Endothelial cell of umbilical vein (primary cell): ENCODE results near the gene LACTBL1. TPM values are rescaled to one million over a fixed set of nuclear protein-coding genes. Genes with fewer than 3 reads are reported as not detected.

Source experiments
- BruUV-seq: library from RNA; stranded (reverse); fragments of 400-500 nt; replicated peaks from 2 replicates; lab custom pipeline; 2021; lab: Mats Ljungman, UMichigan
- CTCF ChIA-PET: fragments of 300-600, 350-600 bp; sonication (Branson Sonifier 250); formaldehyde crosslinking; loops from one replicate; lab custom pipeline; 2021; ENCODE audit warnings: antibody characterized with exemption, inconsistent platforms; lab: Charles Lee
- POLR2A ChIA-PET: fragments of 300-600, 350-600 bp; sonication (Branson Sonifier 250); formaldehyde crosslinking; loops from one replicate; lab custom pipeline; 2021; ENCODE audit warnings: antibody characterized with exemption, inconsistent platforms; lab: Charles Lee
- DNase-seq: peaks from one replicate; pipeline ENCODE4 v3.0.0-alpha.2; 2011; ENCODE audit warnings: low read depth, low spot score
- FAIRE-seq: peaks from 2 replicates; lab custom pipeline; 2011; peaks lifted over from hg19 to GRCh38; lab: Jason Lieb, UNC
- H2AFZ ChIP-seq: 2 replicates; pipeline ENCODE4 v1.6.0; 2012; ENCODE audit warnings: low read depth, low read length, control low read depth, inconsistent platforms
- H3K27ac ChIP-seq: 2 replicates; pipeline ENCODE4 v1.5.1; 2011; ENCODE audit warnings: low read depth, mild to moderate bottlenecking, control low read depth, low read length, moderate library complexity; ENCODE audit not compliant: insufficient read depth
- H3K27me3 ChIP-seq, 2 experiments: 2 replicates each; pipeline versions ENCODE4 v1.6.0 to v1.6.1; 2011; ENCODE audit warnings: low read length in 2 of 2, mixed read lengths in 1 of 2; ENCODE audit not compliant: control insufficient read depth in 2 of 2, insufficient read depth in 2 of 2
- H3K36me3 ChIP-seq, 2 experiments: 2 replicates in 1 of 2; 3 replicates in 1 of 2; pipeline ENCODE4 v1.5.1; 2011; ENCODE audit warnings: low read length in 2 of 2, mild to moderate bottlenecking in 1 of 2, moderate library complexity in 1 of 2; ENCODE audit not compliant: control insufficient read depth in 2 of 2, insufficient read depth in 2 of 2; ENCODE audit errors: extremely low read depth in 1 of 2
- H3K4me1 ChIP-seq: 3 replicates; pipeline ENCODE4 v1.5.1; 2011; ENCODE audit warnings: mild to moderate bottlenecking, low read length; ENCODE audit not compliant: control insufficient read depth, insufficient read depth; ENCODE audit errors: extremely low read depth
- H3K4me2 ChIP-seq: 2 replicates; pipeline ENCODE4 v1.6.1; 2011; ENCODE audit warnings: low read length, control low read depth, mixed read lengths; ENCODE audit not compliant: insufficient read depth
- H3K4me3 ChIP-seq, 3 experiments: fragments of 200-600 bp in 1 of 3; sonication (generic), shearing (Covaris generic) in 1 of 3; replicated peaks in 1 of 3; 2 replicates each; pipeline ENCODE4 v1.5.1; 2011 to 2016; ENCODE audit warnings: control low read depth in 3 of 3, low read length in 3 of 3, mild to moderate bottlenecking in 2 of 3, inconsistent platforms in 1 of 3, low read depth in 1 of 3, moderate library complexity in 1 of 3; ENCODE audit not compliant: insufficient read depth in 1 of 3
- H3K79me2 ChIP-seq: 2 replicates; pipeline ENCODE4 v1.6.0; 2012; ENCODE audit warnings: low read length, inconsistent platforms; ENCODE audit not compliant: control insufficient read depth, insufficient read depth
- H3K9ac ChIP-seq: replicated peaks from 2 replicates; pipeline ENCODE3; 2011; ENCODE audit warnings: low read length, control low read depth; ENCODE audit not compliant: insufficient read depth; ENCODE audit errors: extremely low read depth
- H3K9me1 ChIP-seq: replicated peaks from 3 replicates; pipeline ENCODE4 v1.6.0; 2011; ENCODE audit warnings: mild to moderate bottlenecking, low read length; ENCODE audit not compliant: control insufficient read depth, insufficient read depth; ENCODE audit errors: extremely low read depth
- H3K9me3 ChIP-seq: replicated peaks from 2 replicates; pipeline ENCODE4 v1.5.1; 2012; ENCODE audit warnings: low read length, inconsistent platforms; ENCODE audit not compliant: control insufficient read depth, insufficient read depth
- H4K20me1 ChIP-seq: replicated peaks from 2 replicates; pipeline ENCODE3; 2011; ENCODE audit warnings: mild to moderate bottlenecking, low read length; ENCODE audit not compliant: control insufficient read depth, insufficient read depth; ENCODE audit errors: extremely low read depth
- FOS ChIP-seq: IDR thresholded peaks from 2 replicates; pipeline ENCODE4 v1.6.1; 2011; ENCODE audit warnings: mild to moderate bottlenecking, low read length, moderate library complexity, borderline replicate concordance; ENCODE audit not compliant: insufficient read depth
- GATA2 ChIP-seq: IDR thresholded peaks from 2 replicates; pipeline ENCODE4 v1.7.0; 2011; ENCODE audit warnings: low read depth, mild to moderate bottlenecking, moderate library complexity, mixed read lengths, low read length; ENCODE audit not compliant: insufficient read length, insufficient read depth
- JUN ChIP-seq: IDR thresholded peaks from 2 replicates; pipeline ENCODE4 v1.6.1; 2011; ENCODE audit warnings: borderline replicate concordance, low read depth; ENCODE audit not compliant: insufficient read length, insufficient read depth
- MAX ChIP-seq: IDR thresholded peaks from 2 replicates; pipeline ENCODE4 v1.6.1; 2011; ENCODE audit not compliant: insufficient read depth, insufficient read length
- MYC ChIP-seq: IDR thresholded peaks from one replicate; pipeline ENCODE4 v1.6.1; 2011; ENCODE audit warnings: mild to moderate bottlenecking, low read depth, low read length
- POLR2A ChIP-seq: IDR thresholded peaks from 2 replicates; pipeline ENCODE4 v1.6.1; 2012; ENCODE audit warnings: low read depth, mild to moderate bottlenecking, control low read depth, low read length
- POLR2AphosphoS5 ChIP-seq: IDR thresholded peaks from 2 replicates; pipeline ENCODE4 v1.6.1; 2012; ENCODE audit warnings: low read depth, mild to moderate bottlenecking, control low read depth, low read length, moderate library complexity; ENCODE audit not compliant: insufficient read depth
- dilution Hi-C: fragments of 300-500 bp; cut with MboI; formaldehyde crosslinking; loops from one replicate; pipeline ENCODE4 v1.15.0; 2019; ENCODE audit warnings: low sequenced_read_pairs; ENCODE audit not compliant: extremely low pct_ligation_motif_present
- intact Hi-C: fragments of 100-400 bp; cut with micrococcal nuclease; formaldehyde crosslinking; loops from one replicate; pipeline ENCODE4 v1.10.0; 2022
- polyA plus RNA-seq, 4 experiments: library from polyadenylated mRNA; depleted of rRNA in 3 of 4; stranded (reverse) in 3 of 4; unstranded in 1 of 4; fragments of >200 nt; gene quantifications; 2 replicates each; pipeline versions ENCODE4 v1.2.1 to v1.2.3, GENCODE V29; 2011 to 2012; ENCODE audit warnings: missing spikeins in 1 of 4
- total RNA-seq: library from RNA; stranded (reverse); gene quantifications from 2 replicates; pipeline ENCODE4 v1.2.3, GENCODE V29; 2021
- TF ChIP-seq, protein P1 (sequence below), 2 donors: IDR thresholded peaks; 1 replicate in 1 of 2; 2 replicates in 1 of 2; pipeline ENCODE4 v1.5.1; 2011; ENCODE audit warnings: low read length in 2 of 2, mild to moderate bottlenecking in 2 of 2, moderate library complexity in 2 of 2, control low read depth in 1 of 2, inconsistent platforms in 1 of 2, low read depth in 1 of 2; ENCODE audit not compliant: insufficient read depth in 1 of 2; ENCODE audit errors: extremely low read depth in 1 of 2

The LACTBL1 gene
- total and polyA plus RNA-seq, 2 donors (not counting 3 experiments of a cell fraction or from before 2014, with no cell fraction given), result not detected

DNA sequence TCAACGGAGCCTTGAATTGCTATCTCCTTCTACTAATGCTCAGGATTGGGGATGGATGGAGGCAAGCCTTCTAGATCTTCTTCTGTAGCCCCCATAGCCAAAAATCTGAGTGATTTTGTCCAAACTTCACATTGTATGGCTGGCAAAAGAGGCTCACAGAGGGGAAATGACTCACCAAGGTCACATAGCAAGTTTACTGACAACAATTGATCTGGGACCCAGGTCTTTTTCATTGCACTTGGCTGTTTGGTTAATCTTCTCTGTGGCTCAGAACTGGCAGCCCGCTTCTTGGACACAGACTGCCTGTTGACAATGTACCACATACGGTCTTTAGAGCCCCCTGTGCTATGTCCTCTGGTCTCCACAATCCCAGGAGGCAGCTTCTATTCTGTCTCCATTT, 3.0 kb upstream of the LACTBL1 start:
- H2AFZ ChIP-seq, result peak overlapping the region; percentile 55
- CTCF ChIA-PET, result interaction anchor here (0.7 to 2.2 kb wide), 4 partner anchors 209 to 662 kb away, joined by 4 to 13 read pairs (median 4); no protein-coding TSS in a partner anchor
- peak overlapping the region; percentile 64 for H3K4me2 ChIP-seq
- FAIRE-seq (peak; percentile 92), DNase-seq (peak; percentile 58)
- peaks cover 12% of the 10 kb centered on the region for H3K4me1 ChIP-seq
- no peaks in the 10 kb centered on the region for H3K9me1 ChIP-seq
- H4K20me1 ChIP-seq, result no peaks in the 10 kb centered on the region
- BruUV-seq, result no TSS peak
- dilution Hi-C loops, result no loop called here
- TF ChIP-seq MYC (no peak), FOS (peak; percentile 61), JUN (peak; percentile 84), MAX (no peak)
- POLR2A ChIA-PET, result interaction anchor here (0.6 kb wide), 1 partner anchor 188 kb away, joined by 3 read pairs; no protein-coding TSS in a partner anchor
- H3K27me3 ChIP-seq, result peaks cover 4 to 6% of the 10 kb centered on the region in 2 experiments
- H3K27ac ChIP-seq, result peak overlapping the region; percentile 41
- no peaks in the 10 kb centered on the region for H3K79me2 ChIP-seq
- intact Hi-C loops, result loop anchor here (1.0 to 10.0 kb wide), 8 partner anchors 107 to 659 kb away; no protein-coding TSS in a partner anchor
- peak overlapping the region; percentile 28 for H3K9ac ChIP-seq
- no peaks in the 10 kb centered on the region for H3K36me3 ChIP-seq
- H3K9me3 ChIP-seq, result no peaks in the 10 kb centered on the region
- peak overlapping the region in 1 of 3 experiments; percentile 8 for H3K4me3 ChIP-seq

DNA sequence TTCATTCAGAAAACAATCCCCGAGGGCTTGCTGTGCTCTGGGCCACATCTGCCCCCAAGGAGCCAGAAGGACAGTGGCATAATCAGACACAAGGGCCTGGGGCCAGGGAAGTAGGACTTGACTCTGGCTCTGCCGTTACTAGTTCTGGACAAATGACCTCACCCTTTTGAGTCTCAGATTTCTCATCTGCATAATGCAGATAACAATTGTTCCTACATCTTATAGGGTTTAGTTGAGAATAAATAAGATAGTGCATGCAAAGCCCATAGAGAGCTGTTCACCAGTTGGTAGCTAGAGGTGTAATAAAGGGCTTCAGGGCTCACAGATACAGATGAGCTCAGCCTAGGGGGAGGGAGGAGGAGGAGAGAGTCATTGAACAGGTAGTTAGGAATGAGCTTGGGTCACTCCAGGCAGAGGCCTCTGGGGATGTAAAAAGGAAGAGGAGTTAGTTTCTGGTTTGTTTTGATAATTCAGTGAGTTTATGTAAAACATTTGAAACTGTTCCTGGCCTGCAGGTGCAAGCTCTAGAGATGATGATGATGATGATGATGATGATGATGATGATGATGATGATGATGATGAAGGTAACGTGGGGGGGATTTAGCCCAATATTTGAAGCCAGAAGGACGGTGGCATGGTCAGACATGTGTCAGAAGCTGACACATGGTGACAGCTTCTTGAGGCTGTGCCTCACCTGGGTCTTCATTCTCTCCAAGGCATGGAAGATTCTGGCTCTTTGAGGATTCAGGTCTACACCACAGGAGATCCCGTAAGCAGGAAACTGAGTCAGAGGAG, 858 bp downstream of the LACTBL1 start:
- H3K4me2 ChIP-seq, result no peak overlapping the region
- peaks cover 23 to 32% of the 10 kb centered on the region in 2 experiments for H3K27me3 ChIP-seq
- peaks cover 16% of the 10 kb centered on the region for H3K4me1 ChIP-seq
- BruUV-seq, result no TSS peak
- no peak overlapping the region for H3K27ac ChIP-seq
- no peaks in the 10 kb centered on the region for H3K36me3 ChIP-seq
- DNase-seq, result no peak
- no peak for FAIRE-seq
- ChIA-PET POLR2A (interaction anchor here (0.6 kb wide), 1 partner anchor 148 kb away, joined by 3 read pairs; no protein-coding TSS in a partner anchor), CTCF (interaction anchor here (0.7 to 2.3 kb wide), 6 partner anchors 8 to 568 kb away, joined by 3 to 8 read pairs (median 4); no protein-coding TSS in a partner anchor)
- H3K9ac ChIP-seq, result no peak overlapping the region
- H3K9me1 ChIP-seq, result no peaks in the 10 kb centered on the region
- H3K79me2 ChIP-seq, result no peaks in the 10 kb centered on the region
- TF ChIP-seq POLR2AphosphoS5 (no peak), MYC (no peak), POLR2A (no peak), GATA2 (no peak), FOS (no peak), MAX (no peak), JUN (no peak)
- TF ChIP-seq, protein P1, sequence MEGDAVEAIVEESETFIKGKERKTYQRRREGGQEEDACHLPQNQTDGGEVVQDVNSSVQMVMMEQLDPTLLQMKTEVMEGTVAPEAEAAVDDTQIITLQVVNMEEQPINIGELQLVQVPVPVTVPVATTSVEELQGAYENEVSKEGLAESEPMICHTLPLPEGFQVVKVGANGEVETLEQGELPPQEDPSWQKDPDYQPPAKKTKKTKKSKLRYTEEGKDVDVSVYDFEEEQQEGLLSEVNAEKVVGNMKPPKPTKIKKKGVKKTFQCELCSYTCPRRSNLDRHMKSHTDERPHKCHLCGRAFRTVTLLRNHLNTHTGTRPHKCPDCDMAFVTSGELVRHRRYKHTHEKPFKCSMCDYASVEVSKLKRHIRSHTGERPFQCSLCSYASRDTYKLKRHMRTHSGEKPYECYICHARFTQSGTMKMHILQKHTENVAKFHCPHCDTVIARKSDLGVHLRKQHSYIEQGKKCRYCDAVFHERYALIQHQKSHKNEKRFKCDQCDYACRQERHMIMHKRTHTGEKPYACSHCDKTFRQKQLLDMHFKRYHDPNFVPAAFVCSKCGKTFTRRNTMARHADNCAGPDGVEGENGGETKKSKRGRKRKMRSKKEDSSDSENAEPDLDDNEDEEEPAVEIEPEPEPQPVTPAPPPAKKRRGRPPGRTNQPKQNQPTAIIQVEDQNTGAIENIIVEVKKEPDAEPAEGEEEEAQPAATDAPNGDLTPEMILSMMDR (IDR thresholded peaks at IDR 0.05; ENCODE audit: extremely low read depth in 1 of 2, insufficient read depth in 1 of 2, low read depth in 1 of 2, low read length in 2 of 2), result no peak
- no peaks in the 10 kb centered on the region for H4K20me1 ChIP-seq
- dilution Hi-C loops (loop anchor here (25.0 kb wide), 1 partner anchor 310 kb away; the partner anchor contains the start of gene C1QB), intact Hi-C loops (loop anchor here (10.0 kb wide), 1 partner anchor 663 kb away; no protein-coding TSS in a partner anchor)
- H3K4me3 ChIP-seq, result no peak overlapping the region
- no peak overlapping the region for H2AFZ ChIP-seq
- no peaks in the 10 kb centered on the region for H3K9me3 ChIP-seq
